Astrocyte (in vitro differentiated cells and primary cell): ENCODE measurements around the gene CPA5. TPM values are rescaled to one million over a fixed set of nuclear protein-coding genes. Genes with fewer than 3 reads are reported as not detected.

Experiments used
- DNase-seq: peaks from one replicate; pipeline ENCODE4 v3.0.0-alpha.2; 2010; ENCODE audit warnings: low read depth
- FAIRE-seq: peaks from 2 replicates; lab custom pipeline; 2011; peaks lifted over from hg19 to GRCh38; lab: Jason Lieb, UNC
- H2AFZ ChIP-seq: 2 replicates; pipeline ENCODE4 v1.6.0; 2012; ENCODE audit warnings: low read depth, low read length, inconsistent platforms
- H3K27ac ChIP-seq: 2 replicates; pipeline ENCODE4 v1.5.1; 2011; ENCODE audit warnings: low read depth, low read length, inconsistent platforms
- H3K27me3 ChIP-seq: 2 replicates; pipeline ENCODE4 v1.6.0; 2011; ENCODE audit warnings: low read length, inconsistent platforms; ENCODE audit not compliant: insufficient read depth
- H3K36me3 ChIP-seq: 2 replicates; pipeline ENCODE4 v1.5.1; 2011; ENCODE audit warnings: low read length, inconsistent platforms; ENCODE audit not compliant: insufficient read depth
- H3K4me1 ChIP-seq: 2 replicates; pipeline ENCODE4 v1.5.1; 2011; ENCODE audit warnings: low read length, inconsistent platforms; ENCODE audit not compliant: insufficient read depth
- H3K4me2 ChIP-seq: 2 replicates; pipeline ENCODE4 v1.6.0; 2012; ENCODE audit warnings: low read length, inconsistent platforms
- H3K4me3 ChIP-seq: 2 replicates; pipeline ENCODE4 v1.5.1; 2011; ENCODE audit warnings: low read depth, mild to moderate bottlenecking, low read length, inconsistent platforms; ENCODE audit not compliant: insufficient read depth
- H3K79me2 ChIP-seq: 2 replicates; pipeline ENCODE4 v1.6.0; 2012; ENCODE audit warnings: mild to moderate bottlenecking, low read length, inconsistent platforms; ENCODE audit not compliant: insufficient read depth
- H3K9ac ChIP-seq: 2 replicates; pipeline ENCODE4 v1.6.0; 2012; ENCODE audit warnings: mild to moderate bottlenecking, low read length, inconsistent platforms
- H3K9me3 ChIP-seq: 2 replicates; pipeline ENCODE4 v1.5.1; 2012; ENCODE audit warnings: low read depth, mild to moderate bottlenecking, low read length, inconsistent platforms; ENCODE audit not compliant: insufficient read depth
- H4K20me1 ChIP-seq: 2 replicates; pipeline ENCODE4 v1.6.0; 2012; ENCODE audit warnings: low read length, inconsistent platforms; ENCODE audit not compliant: insufficient read depth
- H3K27ac Mint-ChIP-seq: one replicate; pipeline ENCODE4 v1.8.0; 2021; ENCODE audit warnings: mild to moderate bottlenecking, mixed read lengths; ENCODE audit not compliant: unreplicated experiment
- H3K27me3 Mint-ChIP-seq: one replicate; pipeline ENCODE4 v1.8.0; 2021; ENCODE audit warnings: low read depth, mixed read lengths; ENCODE audit not compliant: unreplicated experiment
- H3K36me3 Mint-ChIP-seq: one replicate; pipeline ENCODE4 v1.8.0; 2021; ENCODE audit warnings: low read depth, mixed read lengths; ENCODE audit not compliant: unreplicated experiment
- H3K4me1 Mint-ChIP-seq: one replicate; pipeline ENCODE4 v1.8.0; 2021; ENCODE audit warnings: low read depth, mixed read lengths; ENCODE audit not compliant: unreplicated experiment
- H3K4me3 Mint-ChIP-seq: one replicate; pipeline ENCODE4 v1.8.0; 2021; ENCODE audit warnings: mild to moderate bottlenecking, moderate library complexity, mixed read lengths; ENCODE audit not compliant: unreplicated experiment
- H3K9me3 Mint-ChIP-seq: one replicate; pipeline ENCODE4 v1.8.0; 2021; ENCODE audit warnings: mild to moderate bottlenecking, mixed read lengths; ENCODE audit not compliant: unreplicated experiment
- CTCF ChIP-seq: IDR thresholded peaks from 2 replicates; pipeline ENCODE4 v1.5.1; 2011; ENCODE audit warnings: low read depth, mild to moderate bottlenecking, inconsistent platforms, low read length, moderate library complexity; ENCODE audit not compliant: insufficient read depth
- EZH2 ChIP-seq: IDR thresholded peaks from 2 replicates; pipeline ENCODE4 v1.6.1; 2012; ENCODE audit warnings: mild to moderate bottlenecking, low read length, inconsistent platforms; ENCODE audit not compliant: insufficient read depth
- total RNA-seq: library from RNA; stranded (reverse); gene quantifications from 2 replicates; pipeline ENCODE4 v1.2.1, GENCODE V29; 2021

CPA5 gene
- total RNA-seq, 1 donor from 2014 or later: not detected

- Histone ChIP-seq H3K4me3 (no peak overlapping the region), H3K9me3 (no peaks in the 10 kb centered on the region), H3K4me1 (peaks cover 22% of the 10 kb centered on the region), H3K27ac (no peak overlapping the region), H3K4me2 (no peak overlapping the region), H4K20me1 (no peaks in the 10 kb centered on the region), H3K27me3 (no peaks in the 10 kb centered on the region), H3K79me2 (no peaks in the 10 kb centered on the region), H2AFZ (no peak overlapping the region), H3K36me3 (no peaks in the 10 kb centered on the region), H3K9ac (no peak overlapping the region)
- Mint-ChIP-seq H3K36me3 (no peaks in the 10 kb centered on the region), H3K9me3 (no peaks in the 10 kb centered on the region), H3K27ac (no peak overlapping the region), H3K27me3 (peaks cover 3% of the 10 kb centered on the region), H3K4me3 (no peak overlapping the region), H3K4me1 (peaks cover 16% of the 10 kb centered on the region)
- no peak for TF ChIP-seq EZH2
- no peak for TF ChIP-seq CTCF
- DNase-seq (no peak), FAIRE-seq (no peak)
Measured at GRCh38 chr7:130388671-130389070, 44.1 kb downstream of the CPA5 start.

- no peaks in the 10 kb centered on the region for H4K20me1 ChIP-seq
- no peaks in the 10 kb centered on the region for H3K9me3 Mint-ChIP-seq
- no peaks in the 10 kb centered on the region for H3K27me3 ChIP-seq
- H2AFZ ChIP-seq: no peak overlapping the region
- no peaks in the 10 kb centered on the region for H3K79me2 ChIP-seq
- no peak overlapping the region for H3K9ac ChIP-seq
- H3K9me3 ChIP-seq: no peaks in the 10 kb centered on the region
- no peak for TF ChIP-seq CTCF
- no peak for TF ChIP-seq EZH2
- H3K4me2 ChIP-seq: no peak overlapping the region
- no peak overlapping the region for H3K27ac ChIP-seq
- peaks cover 16% of the 10 kb centered on the region for H3K4me1 Mint-ChIP-seq
- DNase-seq (no peak), FAIRE-seq (no peak)
- H3K27me3 Mint-ChIP-seq: no peaks in the 10 kb centered on the region
- no peaks in the 10 kb centered on the region for H3K36me3 ChIP-seq
- no peaks in the 10 kb centered on the region for H3K36me3 Mint-ChIP-seq
- no peak overlapping the region for H3K4me3 Mint-ChIP-seq
- H3K4me1 ChIP-seq: peaks cover 22% of the 10 kb centered on the region
- H3K27ac Mint-ChIP-seq: no peak overlapping the region
- no peak overlapping the region for H3K4me3 ChIP-seq
Measured at GRCh38 chr7:130390486-130390885, 45.9 kb downstream of the CPA5 start.

GRCh38 chr7:130393101-130393561 is 48.5 kb downstream of the CPA5 start:
- no peaks in the 10 kb centered on the region for H3K9me3 ChIP-seq
- H3K79me2 ChIP-seq: no peaks in the 10 kb centered on the region
- Mint-ChIP-seq H3K4me3 (no peak overlapping the region), H3K36me3 (peaks cover 2% of the 10 kb centered on the region), H3K27ac (no peak overlapping the region), H3K4me1 (peaks cover 9% of the 10 kb centered on the region), H3K27me3 (no peaks in the 10 kb centered on the region), H3K9me3 (no peaks in the 10 kb centered on the region)
- no peak overlapping the region for H3K27ac ChIP-seq
- peak overlapping the region; percentile 29 for H3K4me2 ChIP-seq
- no peak overlapping the region for H2AFZ ChIP-seq
- H3K4me1 ChIP-seq: peaks cover 13% of the 10 kb centered on the region
- no peaks in the 10 kb centered on the region for H3K36me3 ChIP-seq
- no peaks in the 10 kb centered on the region for H3K27me3 ChIP-seq
- no peak overlapping the region for H3K9ac ChIP-seq
- peak; percentile 55 for FAIRE-seq
- TF ChIP-seq CTCF (no peak), EZH2 (no peak)
- no peaks in the 10 kb centered on the region for H4K20me1 ChIP-seq
- no peak overlapping the region for H3K4me3 ChIP-seq
- DNase-seq: peak; percentile 82
